OCI-LY7 (cell line): Measurements from ENCODE around the gene NFIX. TPM values are rescaled to one million over a fixed set of nuclear protein-coding genes. Genes with fewer than 3 reads are reported as not detected.

Experiments
- BruUV-seq: library from RNA; stranded (reverse); fragments of 400-500 nt; replicated peaks from 2 replicates; lab custom pipeline; 2021; lab: Mats Ljungman, UMichigan
- CTCF ChIA-PET: fragments of 300-600 bp; sonication (Branson Sonifier 250); formaldehyde crosslinking; loops from one replicate; lab custom pipeline; 2022; ENCODE audit warnings: antibody characterized with exemption; ENCODE audit not compliant: unreplicated experiment; lab: Charles Lee
- POLR2A ChIA-PET: fragments of 300-600 bp; sonication (Branson Sonifier 250); formaldehyde crosslinking; loops from one replicate; lab custom pipeline; 2022; ENCODE audit warnings: antibody characterized with exemption; lab: Charles Lee
- DNase-seq: peaks from one replicate; pipeline ENCODE4 v3.0.0-alpha.2; 2015; ENCODE audit warnings: low spot score
- H2AFZ ChIP-seq: fragments of 200-600 bp; sonication (generic), shearing (Covaris generic); 2 replicates; pipeline ENCODE4 v1.6.1; 2014; ENCODE audit warnings: mild to moderate bottlenecking, antibody characterized with exemption, low read length, moderate library complexity
- H3K27ac ChIP-seq: fragments of 200-600 bp; sonication (generic); 2 replicates; pipeline ENCODE4 v1.5.1; 2014; ENCODE audit warnings: mixed run types, low read depth, mild to moderate bottlenecking, moderate library complexity, low read length, inconsistent platforms; ENCODE audit not compliant: poor library complexity, severe bottlenecking
- H3K36me3 ChIP-seq: fragments of 200-600 bp; sonication (generic); 2 replicates; pipeline ENCODE4 v1.6.1; 2014; ENCODE audit warnings: mild to moderate bottlenecking, antibody characterized with exemption, low read length, moderate library complexity, mixed read lengths; ENCODE audit not compliant: insufficient read depth
- H3K4me1 ChIP-seq: fragments of 200-600 bp; sonication (generic); 2 replicates; pipeline ENCODE4 v1.5.1; 2014; ENCODE audit warnings: mild to moderate bottlenecking, low read length; ENCODE audit not compliant: insufficient read depth, poor library complexity, severe bottlenecking
- H3K4me2 ChIP-seq: fragments of 200-600 bp; sonication (generic); 2 replicates; pipeline ENCODE4 v1.6.1; 2014; ENCODE audit warnings: mild to moderate bottlenecking, low read length
- H3K4me3 ChIP-seq: fragments of 200-600 bp; sonication (generic); 2 replicates; pipeline ENCODE4 v1.5.1; 2014; ENCODE audit warnings: mild to moderate bottlenecking, low read depth, low read length; ENCODE audit not compliant: poor library complexity, severe bottlenecking
- H3K79me2 ChIP-seq: fragments of 200-600 bp; sonication (generic); 2 replicates; pipeline ENCODE4 v1.6.1; 2016; ENCODE audit warnings: low read depth, mild to moderate bottlenecking, low read length, moderate library complexity, mixed read lengths; ENCODE audit not compliant: insufficient read depth
- H3K9me2 ChIP-seq: fragments of 200-600 bp; sonication (generic); 2 replicates; pipeline ENCODE4 v1.6.1; 2016; ENCODE audit warnings: mild to moderate bottlenecking, low read length, mixed read lengths; ENCODE audit not compliant: insufficient read depth
- H3K9me3 ChIP-seq: fragments of 200-600 bp; sonication (generic); 2 replicates; pipeline ENCODE4 v1.6.1; 2014; ENCODE audit warnings: mild to moderate bottlenecking, mixed run types, low read length, mixed read lengths
- H4K20me1 ChIP-seq: fragments of 200-600 bp; sonication (generic); 2 replicates; pipeline ENCODE4 v1.6.1; 2014; ENCODE audit warnings: mild to moderate bottlenecking, antibody characterized with exemption, low read length, moderate library complexity, mixed read lengths; ENCODE audit not compliant: insufficient read depth
- EZH2phosphoT487 ChIP-seq: fragments of 200-600 bp; sonication (generic); IDR thresholded peaks from 2 replicates; pipeline ENCODE4 v1.6.1; 2018; ENCODE audit warnings: low read depth, borderline replicate concordance, mild to moderate bottlenecking, mixed run types, antibody characterized with exemption, low read length, moderate library complexity, mixed read lengths
- intact Hi-C: fragments of 100-400 bp; cut with micrococcal nuclease; formaldehyde crosslinking; loops from one replicate; pipeline ENCODE4 v1.10.0; 2022; ENCODE audit not compliant: unreplicated experiment
- total RNA-seq, 2 experiments: library from RNA; depleted of rRNA in 1 of 2; stranded (reverse); fragments of >200 nt in 1 of 2; shearing (Covaris generic) in 1 of 2; gene quantifications; 2 replicates each; pipeline ENCODE4 v1.2.3, GENCODE V29; 2014 to 2022
- TF ChIP-seq, protein P1 (sequence below): fragments of 200-600 bp; sonication (generic); conservative IDR thresholded peaks from 2 replicates; pipeline ENCODE4 v1.5.1; 2014; ENCODE audit warnings: mild to moderate bottlenecking, antibody characterized with exemption, low read length, moderate library complexity, mixed read lengths

Gene NFIX
- total RNA-seq, 2 experiments from 2014 or later, result 0.16 to 0.72 TPM

DNA sequence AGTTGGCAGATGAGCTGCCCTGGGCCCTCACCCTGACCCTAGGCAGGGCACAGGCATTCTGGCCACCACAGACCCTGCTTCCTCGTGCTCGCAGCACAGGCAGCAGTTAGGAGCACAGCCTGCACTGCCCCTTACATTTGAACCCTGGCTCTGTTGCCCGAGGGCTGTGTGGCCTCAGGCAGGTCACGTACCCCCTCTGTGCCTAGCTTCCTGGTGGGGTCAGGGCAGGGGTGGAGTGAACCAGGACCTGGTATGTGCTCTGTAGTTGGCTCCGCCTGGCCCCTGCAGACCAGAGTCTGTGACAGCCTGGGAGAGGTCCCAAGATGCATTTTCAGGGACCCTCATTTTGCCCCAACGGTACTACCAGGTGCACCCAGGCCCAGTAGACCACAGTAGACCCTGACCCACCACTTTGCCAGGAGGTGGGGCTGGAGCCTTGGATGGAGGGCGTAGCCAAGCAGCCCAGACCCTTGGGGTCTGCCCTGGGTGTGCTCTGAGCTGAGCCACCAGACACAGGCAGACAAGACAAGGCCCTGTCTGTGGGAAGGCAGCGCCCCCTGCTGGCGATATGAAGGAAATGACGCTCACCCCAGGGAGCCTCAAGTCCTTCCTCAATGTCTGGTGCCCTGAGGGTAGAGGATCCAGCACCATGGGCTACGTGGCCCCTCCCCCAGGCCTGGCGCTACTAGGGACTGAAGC lies 98.3 kb downstream of the NFIX start:
- no peaks in the 10 kb centered on the region for H4K20me1 ChIP-seq
- no peaks in the 10 kb centered on the region for H3K9me3 ChIP-seq
- DNase-seq, result peak; percentile 85
- TF ChIP-seq, protein P1, sequence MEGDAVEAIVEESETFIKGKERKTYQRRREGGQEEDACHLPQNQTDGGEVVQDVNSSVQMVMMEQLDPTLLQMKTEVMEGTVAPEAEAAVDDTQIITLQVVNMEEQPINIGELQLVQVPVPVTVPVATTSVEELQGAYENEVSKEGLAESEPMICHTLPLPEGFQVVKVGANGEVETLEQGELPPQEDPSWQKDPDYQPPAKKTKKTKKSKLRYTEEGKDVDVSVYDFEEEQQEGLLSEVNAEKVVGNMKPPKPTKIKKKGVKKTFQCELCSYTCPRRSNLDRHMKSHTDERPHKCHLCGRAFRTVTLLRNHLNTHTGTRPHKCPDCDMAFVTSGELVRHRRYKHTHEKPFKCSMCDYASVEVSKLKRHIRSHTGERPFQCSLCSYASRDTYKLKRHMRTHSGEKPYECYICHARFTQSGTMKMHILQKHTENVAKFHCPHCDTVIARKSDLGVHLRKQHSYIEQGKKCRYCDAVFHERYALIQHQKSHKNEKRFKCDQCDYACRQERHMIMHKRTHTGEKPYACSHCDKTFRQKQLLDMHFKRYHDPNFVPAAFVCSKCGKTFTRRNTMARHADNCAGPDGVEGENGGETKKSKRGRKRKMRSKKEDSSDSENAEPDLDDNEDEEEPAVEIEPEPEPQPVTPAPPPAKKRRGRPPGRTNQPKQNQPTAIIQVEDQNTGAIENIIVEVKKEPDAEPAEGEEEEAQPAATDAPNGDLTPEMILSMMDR, result peak; percentile 92
- TF ChIP-seq EZH2phosphoT487, result no peak
- ChIA-PET CTCF (interaction anchor here (1.1 to 1.6 kb wide), 2 partner anchors 116 to 128 kb away, joined by 9 to 10 read pairs; no protein-coding TSS in a partner anchor), POLR2A (no interaction called here)
- peaks cover 42% of the 10 kb centered on the region for H3K4me1 ChIP-seq
- H2AFZ ChIP-seq, result no peak overlapping the region
- H3K9me2 ChIP-seq, result no peaks in the 10 kb centered on the region
- peaks cover under 1% of the 10 kb centered on the region for H3K36me3 ChIP-seq
- no peak overlapping the region for H3K4me3 ChIP-seq
- no TSS peak for BruUV-seq
- H3K4me2 ChIP-seq, result peak overlapping the region; percentile 80; the same call in 1 of the 2 replicates
- no peaks in the 10 kb centered on the region for H3K79me2 ChIP-seq
- H3K27ac ChIP-seq, result no peak overlapping the region
- intact Hi-C loops, result loop anchor here (1.0 to 5.0 kb wide), 3 partner anchors 33 to 116 kb away; no protein-coding TSS in a partner anchor

DNA sequence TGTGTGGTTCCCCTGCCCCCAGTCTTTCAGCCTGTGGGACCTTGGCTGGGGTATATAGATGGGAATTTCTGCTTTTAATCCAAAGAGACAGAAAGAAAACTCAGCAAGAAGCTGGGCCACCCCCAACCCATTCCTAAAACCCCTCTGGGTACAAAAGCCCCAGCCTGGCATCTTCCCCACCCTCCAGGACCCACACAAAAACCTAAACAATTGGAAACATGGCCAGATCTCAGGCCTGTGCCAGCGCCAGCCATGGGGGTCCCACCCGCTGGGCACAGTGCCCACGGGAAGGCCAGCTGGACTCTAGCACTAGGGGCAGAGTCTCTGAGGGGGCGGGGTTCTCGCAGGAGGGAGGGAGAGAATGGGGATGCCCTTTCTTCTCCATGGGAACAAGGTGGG lies 98.8 kb downstream of the NFIX start:
- DNase-seq, result no peak
- BruUV-seq, result no TSS peak
- H3K4me1 ChIP-seq, result peaks cover 47% of the 10 kb centered on the region
- intact Hi-C loops, result loop anchor here (2.0 to 5.0 kb wide), 2 partner anchors 33 to 62 kb away; no protein-coding TSS in a partner anchor
- peaks cover 6% of the 10 kb centered on the region for H3K36me3 ChIP-seq
- no peaks in the 10 kb centered on the region for H3K9me3 ChIP-seq
- no peak overlapping the region for H3K27ac ChIP-seq
- ChIA-PET CTCF (interaction anchor here (0.8 to 1.6 kb wide), 3 partner anchors 58 to 129 kb away, joined by 3 to 10 read pairs (median 9); no protein-coding TSS in a partner anchor), POLR2A (no interaction called here)
- no peaks in the 10 kb centered on the region for H3K9me2 ChIP-seq
- H3K4me3 ChIP-seq, result no peak overlapping the region
- TF ChIP-seq, protein P1, result peak; percentile 60; the same call in 1 of the 2 replicates
- no peak for TF ChIP-seq EZH2phosphoT487
- no peaks in the 10 kb centered on the region for H3K79me2 ChIP-seq
- peak overlapping the region; percentile 80 for H3K4me2 ChIP-seq
- H2AFZ ChIP-seq, result no peak overlapping the region
- no peaks in the 10 kb centered on the region for H4K20me1 ChIP-seq
